ENCODE data around the gene TRIM31.
A peak's percentile ranks its signal among the peaks of the same experiment; 100 is the strongest.
"Not testable (repeated sequence)": the region's sequence is repeated elsewhere in the genome, so short reads cannot be mapped to it uniquely, and the experiment has no call there.

Gene TRIM31

DNA sequence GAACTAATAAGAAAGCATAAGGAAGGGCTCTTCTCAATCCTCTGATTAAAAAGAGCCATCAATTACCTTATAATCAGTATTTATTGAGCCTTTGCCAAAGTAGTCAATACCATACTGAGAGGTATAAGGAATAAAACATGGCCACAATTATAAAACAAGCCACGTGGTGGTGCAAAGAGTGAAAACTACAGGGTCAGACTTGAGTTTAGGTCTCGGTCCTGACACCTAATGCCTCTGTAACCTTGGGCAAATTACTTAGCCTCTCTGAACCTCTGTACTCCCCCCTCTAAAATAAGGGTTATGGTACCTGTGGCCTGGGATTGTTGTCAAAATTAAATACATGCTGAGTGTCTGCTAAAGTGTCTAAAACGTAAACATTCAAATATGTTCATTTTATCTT, 36.3 kb upstream of the TRIM31 start:
- no peak for DNase-seq

DNA sequence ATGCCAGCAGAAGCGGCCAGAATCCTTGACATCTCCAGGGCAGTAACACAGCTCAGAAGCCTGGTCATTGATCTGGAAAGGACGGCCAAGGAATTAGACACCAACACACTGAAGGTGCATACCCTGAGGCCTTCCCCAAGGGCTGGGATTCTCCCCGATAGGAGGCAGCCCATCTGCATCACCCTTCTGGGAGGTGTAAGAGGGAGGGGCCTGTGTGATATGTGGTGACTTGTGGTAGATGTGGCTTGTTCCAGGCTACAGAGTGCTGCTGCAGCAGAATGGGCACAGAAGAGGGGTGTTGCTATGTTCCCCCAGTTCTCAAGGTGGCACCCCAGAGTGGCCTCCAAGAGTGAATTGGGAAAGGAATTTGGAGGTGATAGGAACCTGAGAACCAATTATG, 34.2 kb upstream of the TRIM31 start:
- DNase-seq: no peak

DNA sequence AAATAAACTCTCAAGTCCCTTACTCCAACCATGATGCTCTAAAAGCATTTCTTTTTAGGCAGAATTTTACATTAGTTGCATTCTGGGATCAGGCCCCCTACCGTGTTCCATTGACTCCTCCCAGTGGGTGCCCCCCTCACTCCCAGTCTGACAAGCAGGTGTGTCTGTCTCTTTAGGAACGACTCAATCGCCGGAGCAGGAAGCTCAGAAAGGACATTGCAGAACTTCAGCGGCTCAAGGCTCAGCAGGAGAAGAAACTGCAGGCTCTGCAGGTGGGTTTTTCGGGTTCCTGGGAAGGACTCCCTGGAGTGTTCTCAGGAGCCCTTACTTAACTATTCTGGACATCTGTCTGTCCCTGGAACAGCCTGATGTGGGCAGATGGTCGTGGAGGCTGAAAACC, 32.9 kb upstream of the TRIM31 start:
- DNase-seq: no peak

DNA sequence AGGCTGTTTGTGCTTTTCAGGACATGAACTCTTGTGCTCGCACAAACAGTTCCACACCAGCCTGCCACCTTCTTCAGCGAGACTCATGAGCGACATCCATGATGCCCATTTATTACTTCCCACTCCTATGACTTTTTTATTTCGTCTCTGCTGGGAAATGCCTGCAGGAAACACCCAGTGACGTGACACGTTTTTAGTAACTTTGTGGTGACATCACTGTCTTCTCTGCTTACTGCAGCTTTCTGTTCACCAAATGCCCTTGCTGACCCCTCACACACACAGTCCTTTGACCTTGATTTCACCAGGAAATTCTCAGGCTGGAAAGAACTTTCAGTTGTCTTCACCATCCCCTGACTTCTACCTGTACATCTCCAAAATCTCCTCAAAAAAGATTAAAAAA, 31.9 kb upstream of the TRIM31 start:
- no peak for DNase-seq

DNA sequence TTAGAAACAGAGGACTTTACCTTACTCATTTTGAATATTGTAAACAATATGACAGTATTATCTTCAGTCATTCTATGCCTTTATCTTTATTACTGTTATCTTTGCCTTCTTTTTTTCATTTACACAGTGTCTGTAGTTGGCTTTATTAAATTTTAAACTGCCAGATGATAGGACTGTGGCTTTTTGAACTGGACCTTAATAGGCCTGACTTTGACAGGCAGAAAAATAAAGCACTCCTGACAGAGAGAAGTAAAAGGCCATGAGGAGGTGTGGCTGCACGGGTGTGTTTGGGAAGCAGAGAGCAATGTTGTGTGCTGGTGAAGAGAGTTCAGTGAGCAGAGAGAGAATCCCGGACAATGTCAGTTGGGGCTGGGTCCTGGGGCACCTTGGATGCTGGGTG, 30.9 kb upstream of the TRIM31 start:
- DNase-seq: no peak

DNA sequence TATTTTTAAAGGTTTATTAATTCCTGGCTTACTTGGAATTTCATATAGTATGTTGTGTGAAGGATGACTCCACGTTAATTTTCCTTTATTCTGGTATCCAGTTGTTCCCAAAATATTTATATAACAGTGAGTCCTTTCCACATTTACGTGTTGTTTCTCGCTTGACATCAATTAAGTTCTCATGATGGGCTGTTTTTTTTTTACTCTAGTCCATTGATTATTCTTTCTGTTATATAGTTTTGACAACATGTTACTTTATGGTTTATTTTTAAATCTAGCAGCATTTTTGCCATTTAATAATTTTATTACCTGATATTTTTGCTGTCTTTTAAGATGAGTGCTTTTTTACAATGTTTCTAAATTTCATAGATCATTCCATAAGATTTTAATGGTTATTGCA, 29.8 kb upstream of the TRIM31 start:
- no peak for DNase-seq

DNA sequence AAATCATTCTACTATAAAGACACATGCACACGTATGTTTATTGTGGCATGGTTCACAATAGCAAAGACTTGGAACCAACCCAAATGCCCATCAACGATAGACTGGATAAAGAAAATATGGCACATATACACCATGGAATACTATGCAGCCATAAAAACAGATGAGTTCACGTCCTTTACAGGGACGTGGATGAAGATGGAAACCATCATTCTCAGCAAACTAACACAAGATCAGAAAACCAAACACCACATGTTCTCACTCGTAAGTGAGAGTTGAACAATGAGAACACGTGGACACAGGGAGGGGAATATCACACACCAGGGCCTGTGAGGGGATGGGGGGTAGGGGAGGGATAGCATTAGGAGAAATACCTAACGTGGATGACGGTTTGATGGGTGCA, 27.4 kb upstream of the TRIM31 start:
- not testable (repeated sequence) for DNase-seq

DNA sequence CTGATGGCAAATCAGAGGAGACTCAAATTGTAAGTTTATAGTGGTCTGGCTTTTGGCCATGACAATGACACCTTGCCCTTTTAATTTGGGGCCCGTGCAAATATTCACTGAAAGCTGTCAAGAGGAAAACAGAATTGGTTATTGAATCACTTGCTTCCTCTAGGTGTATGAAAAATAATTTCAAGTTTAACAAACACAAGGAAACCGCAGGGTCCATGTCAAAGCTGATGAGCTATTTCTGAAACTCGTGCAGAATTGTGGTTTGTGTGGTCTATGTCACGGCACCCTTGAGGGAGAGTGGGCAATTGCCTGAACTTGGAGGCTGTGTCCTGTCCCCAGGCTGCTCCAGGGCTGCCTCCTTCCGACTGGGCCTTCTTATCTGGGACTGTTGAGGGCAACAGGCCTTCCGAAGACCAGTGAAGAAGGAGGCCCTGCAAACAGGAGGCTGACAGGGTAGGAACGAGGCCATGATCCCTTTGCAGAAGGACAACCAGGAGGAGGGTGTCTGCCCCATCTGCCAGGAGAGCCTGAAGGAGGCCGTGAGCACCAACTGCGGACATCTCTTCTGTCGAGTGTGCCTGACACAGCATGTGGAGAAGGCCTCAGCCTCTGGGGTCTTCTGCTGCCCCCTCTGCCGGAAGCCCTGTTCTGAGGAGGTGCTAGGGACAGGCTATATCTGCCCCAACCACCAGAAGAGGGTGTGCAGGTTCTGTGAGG, 23.8 kb upstream of the TRIM31 start:
- DNase-seq: no peak

DNA sequence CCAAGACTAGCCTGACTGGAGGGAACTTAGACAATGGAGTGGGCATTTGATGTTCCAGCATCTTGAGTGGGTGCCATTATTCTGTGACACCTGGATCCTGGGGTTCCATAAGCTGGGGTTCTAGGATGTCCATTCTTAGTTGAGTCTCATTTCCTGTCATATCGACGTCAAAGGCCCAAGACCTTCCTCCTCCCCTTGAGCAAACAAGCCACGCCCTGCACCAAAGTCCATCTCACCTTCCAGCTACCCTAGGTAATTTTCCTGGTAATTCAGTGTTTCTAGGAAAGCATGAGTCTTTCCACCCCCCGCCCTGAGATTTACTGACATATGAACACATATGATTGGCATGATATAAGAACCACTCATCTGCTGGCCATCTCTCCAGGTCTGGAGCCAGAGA, 22.9 kb upstream of the TRIM31 start, which contains the start of gene TRIM40:
Gene TRIM40, plus strand, starts transcription at position 384 of the 400 bp plus-strand sequence. CDS start 897 bp downstream, outside the sequence.
- no peak for DNase-seq

DNA sequence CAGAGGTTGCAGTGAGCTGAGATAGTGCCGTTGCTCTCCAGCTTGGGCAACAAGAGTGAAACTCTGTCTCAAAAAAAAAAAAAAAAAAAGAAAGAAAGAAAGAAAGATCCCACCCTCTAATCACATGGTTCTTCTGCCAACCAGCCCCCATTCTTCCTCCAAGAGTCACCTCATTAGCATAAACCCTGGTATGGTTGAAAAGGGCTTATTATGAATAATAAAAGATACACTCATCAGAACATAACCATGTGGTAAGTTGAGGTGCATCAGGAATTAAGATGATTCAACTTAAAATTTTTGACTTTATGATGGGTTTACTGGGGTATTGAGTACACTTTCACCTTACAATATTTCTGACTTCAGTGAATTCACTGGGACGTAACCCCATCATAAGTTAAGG, 22.3 kb upstream of the TRIM31 start:
- DNase-seq: no peak

DNA sequence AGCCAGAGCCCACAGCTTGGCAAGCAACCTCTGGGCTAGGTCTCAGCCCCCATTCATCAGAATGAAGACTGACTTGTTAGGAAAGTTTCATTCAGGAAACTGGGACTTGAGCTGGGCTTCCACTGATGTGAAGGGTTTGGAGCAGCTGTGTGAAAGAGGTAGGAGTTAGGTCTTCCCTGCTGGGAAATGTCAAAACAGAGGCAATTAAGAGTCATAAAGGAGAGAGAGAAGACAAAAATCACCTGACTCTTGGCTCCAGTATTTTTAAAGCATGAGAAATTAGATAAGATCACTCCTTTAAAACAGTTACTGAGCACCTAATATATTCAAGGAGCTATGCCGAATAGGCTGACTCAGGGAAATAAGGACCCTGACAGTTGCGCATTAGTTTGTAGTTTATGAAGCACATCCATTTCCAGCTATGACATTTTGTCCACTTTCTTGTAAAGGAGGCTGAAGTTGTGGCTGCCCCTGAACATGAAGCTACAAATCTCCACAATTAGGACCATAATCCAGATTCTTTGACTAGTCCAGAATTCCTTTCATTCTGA, 19.1 kb upstream of the TRIM31 start:
- DNase-seq: no peak

DNA sequence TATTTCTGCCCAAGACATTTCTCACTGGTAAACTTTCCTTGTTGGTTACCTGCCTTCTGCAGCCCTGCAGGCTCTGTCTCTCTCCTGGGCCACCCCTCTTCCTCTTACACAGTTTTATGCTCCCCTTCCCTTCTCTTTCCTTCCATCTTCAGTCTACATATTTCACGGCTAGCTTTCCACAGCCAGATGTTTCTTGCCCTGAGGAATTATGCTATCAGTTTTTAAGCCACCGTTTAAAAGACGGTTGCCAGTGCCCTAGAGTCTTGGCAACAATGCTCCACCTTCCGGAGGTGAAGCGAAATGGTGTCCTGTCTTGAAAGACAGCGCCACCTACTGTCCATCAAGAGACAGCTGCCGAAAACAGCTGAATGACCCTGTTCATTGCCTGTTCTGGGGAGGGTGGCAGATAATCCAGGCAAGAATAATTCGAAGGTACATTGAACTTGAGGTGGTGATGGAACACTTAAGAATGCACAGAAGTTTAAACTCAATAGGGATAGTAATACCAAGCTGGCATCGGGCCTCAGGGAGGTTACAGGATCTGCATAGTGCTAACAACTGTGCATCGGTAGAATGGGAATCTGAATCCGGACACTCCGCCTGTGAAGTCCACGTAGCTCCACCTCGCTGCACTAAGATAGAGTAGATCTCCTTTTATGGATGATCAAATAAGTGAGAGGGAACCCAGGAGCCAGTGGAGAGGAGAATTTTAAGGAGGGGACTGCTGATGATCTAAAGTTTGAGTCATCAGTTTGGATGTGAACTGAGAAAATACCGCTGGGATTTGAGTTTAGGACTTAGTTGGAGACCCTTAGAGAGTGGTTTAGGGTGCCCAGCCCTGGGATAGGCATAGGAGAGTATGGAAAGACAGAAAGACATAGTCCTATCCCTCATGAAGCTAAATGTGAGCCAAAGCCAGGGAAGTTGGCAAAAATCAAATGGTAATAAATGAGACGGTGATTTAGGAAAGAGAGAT, 18.3 kb upstream of the TRIM31 start:
- peak; percentile 96 for DNase-seq

DNA sequence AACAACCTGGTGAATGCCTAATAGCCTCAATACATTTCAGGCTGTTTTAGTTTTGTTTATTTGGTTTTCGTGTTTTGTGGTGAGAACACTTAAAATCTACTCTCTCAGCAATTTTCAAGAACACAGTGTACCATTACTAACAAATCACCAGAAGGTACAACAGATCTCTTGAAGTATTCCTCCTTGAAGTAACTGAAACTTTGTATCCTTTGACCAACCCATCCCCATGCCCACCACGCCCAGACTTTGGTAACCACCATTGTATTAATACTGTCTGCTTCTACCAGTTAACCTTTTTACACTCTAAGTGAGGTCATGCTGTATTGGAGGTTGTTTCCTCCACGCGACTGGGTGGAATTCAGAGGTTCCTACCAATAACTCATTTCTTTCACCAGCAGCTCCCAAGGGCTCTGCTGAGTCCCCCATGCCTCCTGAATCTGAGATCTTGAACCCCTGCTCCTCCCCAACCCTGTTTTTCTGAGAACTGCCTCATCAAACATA, 17.3 kb upstream of the TRIM31 start:
- DNase-seq: no peak

DNA sequence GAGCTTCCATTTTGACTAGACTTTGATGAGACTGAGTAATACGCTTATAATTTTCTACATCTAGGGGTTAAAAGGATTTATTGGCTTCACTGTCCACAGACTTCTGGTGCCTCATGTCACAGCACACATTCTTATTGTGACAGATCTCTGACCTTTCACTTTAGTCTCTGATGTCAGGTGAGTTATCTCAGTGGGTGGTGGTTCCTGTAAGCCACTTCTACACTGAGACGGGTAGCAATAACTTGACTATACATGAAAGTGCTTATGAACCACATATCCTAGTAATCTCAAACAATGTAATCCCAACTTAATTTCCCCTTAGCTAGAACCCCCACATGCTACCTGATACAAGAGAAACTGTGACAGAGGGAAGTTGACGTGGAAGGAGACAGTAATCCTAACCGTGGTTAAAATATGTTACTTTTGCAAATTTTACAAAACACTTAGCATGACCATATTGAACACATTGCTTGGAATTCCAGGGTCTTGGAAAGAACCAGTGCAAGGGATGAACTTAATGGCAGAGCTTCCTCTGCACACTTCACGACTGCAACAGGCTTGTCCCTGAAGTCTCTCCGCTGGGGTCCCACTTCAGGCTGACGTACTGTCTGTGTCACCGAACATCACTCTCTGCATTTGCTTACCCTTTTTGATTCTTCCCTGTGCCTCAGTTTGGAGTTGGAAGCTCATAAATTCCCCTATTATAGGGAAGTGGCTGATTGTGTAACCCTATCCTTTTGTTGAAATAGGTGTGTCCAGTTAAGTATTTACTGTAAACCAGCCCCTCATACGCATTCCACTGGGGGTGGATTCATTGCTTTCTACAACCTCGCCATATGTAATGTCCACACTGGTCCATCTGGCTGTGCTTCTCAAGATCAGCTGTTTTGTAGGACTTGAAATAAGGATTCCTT, 16.6 kb upstream of the TRIM31 start:
- DNase-seq: no peak

DNA sequence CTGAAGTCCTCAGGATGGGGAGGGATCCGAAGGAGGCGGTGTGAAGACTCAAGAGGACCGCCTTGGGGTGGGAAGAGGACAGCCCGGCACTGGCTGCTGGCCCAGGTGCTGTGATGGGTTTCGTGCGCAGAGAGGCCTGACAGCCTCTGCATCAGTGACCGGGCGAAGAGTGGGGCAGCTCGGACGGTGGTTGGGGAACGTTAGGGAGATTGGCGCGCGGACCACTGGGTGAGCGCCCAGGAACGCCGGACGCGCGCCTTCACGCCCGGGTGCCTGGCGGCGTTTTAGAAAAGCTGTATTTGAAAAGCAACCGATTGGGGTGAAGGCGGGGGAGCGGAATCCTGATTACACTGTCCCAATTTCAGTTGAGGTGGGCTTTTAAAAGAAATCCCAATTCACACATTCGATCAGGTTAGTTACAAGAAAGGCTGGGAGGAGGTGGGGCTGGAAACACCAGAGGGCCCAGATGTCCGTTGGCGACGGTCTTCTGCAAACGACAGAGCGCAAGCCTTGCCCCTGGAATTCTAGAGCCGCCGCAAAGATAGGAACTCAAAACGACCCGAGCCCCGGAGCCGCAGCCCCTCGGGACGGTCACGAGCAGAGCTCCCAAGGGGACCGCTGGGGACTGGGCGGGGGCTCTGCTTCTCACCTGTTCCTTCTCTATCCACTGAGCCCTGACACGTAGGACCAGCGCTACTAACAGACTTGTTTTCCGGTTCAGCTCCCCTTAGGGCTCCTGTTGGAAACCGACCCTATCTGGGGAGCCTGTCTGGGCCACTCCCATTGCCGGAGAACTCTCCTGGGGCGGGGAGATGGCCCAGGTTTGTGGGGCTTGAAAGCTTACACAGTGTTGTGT, 14.6 kb upstream of the TRIM31 start:
- no peak for DNase-seq

DNA sequence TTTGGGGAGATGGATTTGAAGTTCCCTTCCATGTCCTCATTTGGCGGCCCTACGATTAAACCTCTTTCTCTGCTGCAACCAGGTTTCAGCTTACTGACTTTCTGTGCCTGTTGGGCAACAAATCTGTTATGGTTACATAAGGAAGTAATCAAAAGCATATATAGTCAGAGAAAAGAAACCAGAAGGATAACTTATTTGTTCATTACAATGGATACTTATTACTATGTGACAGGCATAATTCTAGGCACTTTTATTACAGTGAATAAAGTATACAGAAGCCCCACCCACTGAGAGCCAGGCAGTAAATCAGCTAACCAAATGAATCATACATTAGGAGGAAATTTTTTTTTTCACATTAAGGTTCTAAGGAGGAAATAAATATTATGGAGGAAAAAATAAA, 9.6 kb upstream of the TRIM31 start:
- DNase-seq: no peak

DNA sequence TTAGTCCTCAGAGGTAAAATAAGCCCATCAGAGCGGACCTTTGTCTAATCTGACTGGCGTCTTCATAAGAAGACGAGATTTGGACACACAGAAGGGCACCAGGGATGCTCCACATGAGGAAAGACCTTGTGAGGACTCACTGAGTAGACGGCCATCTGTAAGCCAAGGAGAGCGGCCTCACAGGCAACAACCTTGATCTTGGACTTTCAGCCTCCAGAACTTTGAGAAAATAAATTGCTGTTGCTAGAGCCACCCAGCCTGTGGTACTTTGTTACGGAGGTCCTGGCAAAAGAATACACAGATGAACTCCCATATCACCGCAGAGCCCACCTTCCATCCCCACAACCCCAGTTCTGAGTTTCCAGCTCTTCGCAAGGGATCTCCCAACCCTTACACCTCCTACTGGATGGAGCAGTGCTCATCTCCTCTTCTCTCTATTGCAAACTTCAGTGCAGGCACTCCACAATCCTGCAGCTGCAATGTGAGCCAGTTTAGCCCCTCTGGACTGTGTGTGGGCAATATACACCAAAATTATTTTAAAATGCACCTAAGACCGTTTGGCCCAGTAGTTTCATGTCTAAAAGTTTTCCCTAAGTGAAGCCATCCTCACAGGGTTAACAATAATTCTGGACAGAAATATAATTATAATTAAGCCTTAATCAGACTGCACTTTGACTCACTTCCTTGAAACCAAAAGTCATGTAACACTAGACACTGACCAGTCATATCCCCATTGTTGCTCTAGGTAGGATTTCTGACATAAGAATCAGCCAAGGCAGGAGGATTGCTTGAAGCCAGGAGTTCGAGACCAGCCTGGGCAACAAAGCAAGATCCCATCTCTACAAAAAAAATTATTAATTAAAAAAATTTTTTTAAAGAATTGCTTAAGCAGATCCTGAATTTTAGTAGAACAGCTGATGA, 8.8 kb upstream of the TRIM31 start:
- DNase-seq: no peak

DNA sequence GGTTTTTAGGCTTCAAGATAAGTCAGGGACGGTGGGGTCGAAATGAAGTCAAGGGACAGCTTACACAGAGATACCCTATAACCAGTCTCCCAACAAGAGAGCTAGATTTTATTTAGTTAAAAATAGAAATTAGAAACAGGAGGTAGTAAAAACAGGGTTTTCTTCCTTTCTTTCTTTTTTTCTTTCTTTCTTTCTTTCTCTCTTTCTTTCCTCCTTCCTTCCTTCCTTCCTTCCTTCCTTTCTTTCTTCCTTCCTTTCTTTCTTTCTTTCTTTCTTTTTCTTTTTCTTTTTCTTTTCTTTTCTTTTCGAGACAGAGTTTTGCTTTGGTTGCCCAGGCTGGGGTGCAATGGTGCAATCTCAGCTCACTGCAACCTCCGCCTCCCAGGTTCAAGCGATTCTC, 5.8 kb upstream of the TRIM31 start:
- DNase-seq: not testable (repeated sequence)

DNA sequence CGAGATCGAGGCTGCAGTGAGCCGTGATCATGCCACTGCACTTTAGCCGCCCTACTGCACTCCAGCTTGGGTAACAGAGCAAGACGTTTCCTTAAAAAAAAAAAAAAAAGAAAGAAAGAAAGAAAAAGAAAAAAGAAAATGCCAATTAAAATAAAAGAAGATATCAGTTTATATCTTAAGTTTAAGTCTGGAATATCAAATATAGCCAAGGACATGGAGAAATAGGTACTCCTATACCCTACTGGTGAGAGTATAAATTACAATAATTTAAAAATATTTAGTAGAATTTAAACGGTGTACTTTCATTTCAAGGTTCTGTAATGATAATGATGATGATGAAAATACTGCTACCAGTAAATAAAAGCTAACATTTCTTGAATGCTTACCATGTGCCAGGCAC, 3.8 kb upstream of the TRIM31 start:
- no peak for DNase-seq

DNA sequence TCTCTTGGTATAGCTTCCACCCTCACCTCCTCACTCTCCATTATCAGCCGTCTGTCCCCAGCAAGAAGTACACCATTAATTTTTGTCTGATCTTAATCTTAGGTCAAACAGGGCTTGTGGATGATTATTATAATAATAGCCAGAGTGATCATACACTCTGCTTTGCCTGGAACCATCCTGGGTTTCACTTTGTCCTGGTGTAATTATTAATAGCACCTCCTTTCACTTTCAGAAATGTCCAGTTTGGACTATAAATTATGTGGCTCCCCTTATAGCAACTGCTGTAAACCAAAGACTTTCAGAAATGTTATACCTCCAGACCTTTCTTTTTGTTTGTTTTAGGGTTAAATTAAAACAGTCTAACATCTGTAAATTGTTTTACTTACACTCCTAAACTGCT, 951 bp upstream of the TRIM31 start:
- no peak for DNase-seq

Data from hematopoietic multipotent progenitor cell treated with erythropoietin and hydrocortisone succinate and interleukin-3 and kit ligand, for 6 days (in vitro differentiated cells).